Stimulated activated CD8-positive, alpha-beta memory T cell treated with anti-CD3 and anti-CD28 coated beads, Interleukin-15, amount 100 ng/mL, for 48 hours (primary cell): ENCODE data around the gene CTU2.

Source experiments
- DNase-seq, 2 donors: peaks; one replicate each; pipeline ENCODE4 v3.0.0-alpha.2; 2020; ENCODE audit warnings: low read depth in 2 of 2

The CTU2 gene

GRCh38 chr16:88743693-88744576 lies 37.6 kb downstream of the CTU2 start:
- peak; percentile 40 to 60 for DNase-seq

- DNase-seq = no peak
Measured at GRCh38 chr16:88744577-88745521, 38.5 kb downstream of the CTU2 start.

GRCh38 chr16:88746506-88746905 lies 40.2 kb downstream of the CTU2 start:
- DNase-seq = no peak

GRCh38 chr16:88747588-88748301 lies 41.4 kb downstream of the CTU2 start:
- DNase-seq = peak; percentile 15 to 36

GRCh38 chr16:88748364-88748763 lies 42.1 kb downstream of the CTU2 start:
- no peak for DNase-seq

GRCh38 chr16:88749358-88749757 lies 43.1 kb downstream of the CTU2 start:
- DNase-seq = no peak

- no peak for DNase-seq
Measured at GRCh38 chr16:88750854-88751253, 44.6 kb downstream of the CTU2 start.

- no peak for DNase-seq
Measured at GRCh38 chr16:88752386-88753002, 46.2 kb downstream of the CTU2 start.

- DNase-seq = no peak
Measured at GRCh38 chr16:88753191-88753590, 46.9 kb downstream of the CTU2 start.

GRCh38 chr16:88753602-88754001 lies 47.3 kb downstream of the CTU2 start:
- DNase-seq = no peak

- DNase-seq = no peak
Measured at GRCh38 chr16:88754109-88754911, 48.0 kb downstream of the CTU2 start.

GRCh38 chr16:88754912-88755744 lies 48.8 kb downstream of the CTU2 start:
- no peak for DNase-seq

GRCh38 chr16:88755745-88756443 lies 49.6 kb downstream of the CTU2 start:
- no peak for DNase-seq

- DNase-seq = no peak
Measured at GRCh38 chr16:88758227-88758943, 52.1 kb downstream of the CTU2 start.

GRCh38 chr16:88758944-88759244 lies 52.6 kb downstream of the CTU2 start:
- no peak for DNase-seq

GRCh38 chr16:88759245-88759975 lies 53.1 kb downstream of the CTU2 start:
- no peak for DNase-seq

- no peak for DNase-seq
Measured at GRCh38 chr16:88759976-88760350, 53.7 kb downstream of the CTU2 start.
